Lung (tissue), 12 donors: ENCODE data around the gene IL4R. TPM values are rescaled to one million over a fixed set of nuclear protein-coding genes. Genes with fewer than 3 reads are reported as not detected.

ENCODE experiments used
- ATAC-seq: fragments of 200-7000 bp; cut with Tn5 transposase; one replicate; pipeline ENCODE4 v1.9.1; 2020; ENCODE audit warnings: moderate number of reproducible peaks; ENCODE audit not compliant: insufficient read depth, low FRiP score
- DNase-seq, 3 donors: peaks; one replicate each; pipeline ENCODE4 v3.0.0-alpha.2; 2013 to 2017
- H3K27ac ChIP-seq, 2 donors: one replicate each; pipeline ENCODE4 v1.5.1; 2013; ENCODE audit warnings: mild to moderate bottlenecking in 2 of 2, moderate library complexity in 2 of 2, control low read depth in 1 of 2, inconsistent platforms in 1 of 2, low read depth in 1 of 2, low read length in 1 of 2
- H3K27me3 ChIP-seq, 3 donors: one replicate each; pipeline ENCODE4 v1.5.1; 2013; ENCODE audit warnings: low read length in 2 of 3; ENCODE audit not compliant: control insufficient read depth in 3 of 3, insufficient read depth in 3 of 3
- H3K36me3 ChIP-seq, 4 donors: one replicate each; pipeline ENCODE4 v1.5.1; 2013; ENCODE audit warnings: low read length in 4 of 4, mild to moderate bottlenecking in 1 of 4, moderate library complexity in 1 of 4; ENCODE audit not compliant: control insufficient read depth in 4 of 4, insufficient read depth in 4 of 4
- H3K4me1 ChIP-seq, 5 donors: one replicate each; pipeline ENCODE4 v1.5.1; 2013; ENCODE audit warnings: low read length in 5 of 5, mild to moderate bottlenecking in 2 of 5, moderate library complexity in 1 of 5; ENCODE audit not compliant: control insufficient read depth in 5 of 5, insufficient read depth in 5 of 5
- H3K4me3 ChIP-seq: one replicate; pipeline ENCODE4 v1.5.1; 2013; ENCODE audit warnings: mild to moderate bottlenecking, control low read depth, moderate library complexity
- H3K9ac ChIP-seq, 2 donors: one replicate each; pipeline ENCODE4 v1.5.1; 2013; ENCODE audit warnings: low read length in 2 of 2, control low read depth in 1 of 2; ENCODE audit not compliant: insufficient read depth in 1 of 2
- H3K9me3 ChIP-seq, 4 donors: one replicate each; pipeline ENCODE4 v1.5.1; 2013; ENCODE audit warnings: low read length in 3 of 4, mild to moderate bottlenecking in 1 of 4, moderate library complexity in 1 of 4; ENCODE audit not compliant: control insufficient read depth in 4 of 4, insufficient read depth in 3 of 4
- CTCF ChIP-seq: IDR thresholded peaks from 2 replicates; pipeline ENCODE4 v1.5.1; 2012; ENCODE audit warnings: mild to moderate bottlenecking; ENCODE audit errors: control extremely low read depth, extremely low read depth
- WGBS, 2 donors: extraction: QIAGEN DNeasy Blood & Tissue Kit; methylation state at CpG; one replicate each; pipeline ENCODE4 v1.1.7; 2013; 5-methylcytosine and 5-hydroxymethylcytosine counted together
- polyA plus RNA-seq, 2 donors: library from polyadenylated mRNA; stranded (reverse); fragments of 200-250 nt; gene quantifications; one replicate each; pipeline ENCODE4 v1.2.1, GENCODE V29; 2013
- total RNA-seq, 2 donors: library from RNA; depleted of rRNA in 1 of 2; stranded (reverse); fragments of >200 nt in 1 of 2; gene quantifications; one replicate each; pipeline ENCODE4 v1.2.1, GENCODE V29; 2014 to 2021
- donor health status: control.
- donor health status: control.
- donor health status: Bipolar disorder and iron deficiency.
- donor health status: healthy.
- donor health status: DM: yes; HTN: yes; CAD: no.

The IL4R gene
- total and polyA plus RNA-seq, 4 donors, result 61.3 to 175 (median 114) TPM

DNA sequence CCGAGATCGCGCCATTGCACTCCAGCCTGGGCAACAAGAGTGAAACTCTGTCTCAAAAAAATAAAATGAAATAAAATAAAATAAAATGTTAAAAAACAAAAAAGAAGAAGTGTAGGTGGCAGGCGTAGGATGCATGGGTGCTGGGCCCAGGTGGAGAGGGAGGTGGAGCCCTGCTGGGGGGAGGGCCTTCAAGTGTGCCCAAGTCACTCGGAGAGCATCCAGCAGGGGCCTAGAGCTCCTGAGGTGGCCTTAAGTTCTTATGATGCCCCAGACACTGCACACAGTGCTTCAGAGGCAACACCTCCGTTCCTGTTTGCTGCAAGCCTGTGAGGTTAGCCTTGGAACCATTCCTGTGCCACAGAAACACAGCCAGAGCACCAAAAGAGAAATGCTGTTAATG, 23.2 kb downstream of the IL4R start:
- peaks cover 0 to 12% (median 8%) of the 10 kb centered on the region in 5 donors for H3K4me1 ChIP-seq
- H3K27ac ChIP-seq, result peak overlapping the region in 1 of 2 donors; percentile 54
- ATAC-seq (no peak), DNase-seq (no peak)
- no peak for TF ChIP-seq CTCF
- H3K27me3 ChIP-seq, result no peaks in the 10 kb centered on the region
- H3K9ac ChIP-seq, result no peak overlapping the region
- peaks cover 2 to 43% (median 7%) of the 10 kb centered on the region in 4 donors for H3K36me3 ChIP-seq
- H3K4me3 ChIP-seq, result no peak overlapping the region
- WGBS, 2 donors, result 87 to 88% methylated on average over 6 of the region's 6 CpGs
- H3K9me3 ChIP-seq, result no peaks in the 10 kb centered on the region

- Histone ChIP-seq H3K4me1 (peaks cover 0 to 11% (median 6%) of the 10 kb centered on the region in 5 donors), H3K27me3 (no peaks in the 10 kb centered on the region), H3K9me3 (peaks cover 0 to 2% (median 0%) of the 10 kb centered on the region in 4 donors), H3K36me3 (peaks cover 2 to 50% (median 11%) of the 10 kb centered on the region in 4 donors), H3K9ac (no peak overlapping the region), H3K27ac (no peak overlapping the region), H3K4me3 (no peak overlapping the region)
- DNase-seq (no peak), ATAC-seq (no peak)
- no peak for TF ChIP-seq CTCF
- 97 to 99% methylated on average over 4 of the region's 4 CpGs for WGBS, 2 donors
Observed at GRCh38 chr16:27339180-27339579, 25.4 kb downstream of the IL4R start.

DNA sequence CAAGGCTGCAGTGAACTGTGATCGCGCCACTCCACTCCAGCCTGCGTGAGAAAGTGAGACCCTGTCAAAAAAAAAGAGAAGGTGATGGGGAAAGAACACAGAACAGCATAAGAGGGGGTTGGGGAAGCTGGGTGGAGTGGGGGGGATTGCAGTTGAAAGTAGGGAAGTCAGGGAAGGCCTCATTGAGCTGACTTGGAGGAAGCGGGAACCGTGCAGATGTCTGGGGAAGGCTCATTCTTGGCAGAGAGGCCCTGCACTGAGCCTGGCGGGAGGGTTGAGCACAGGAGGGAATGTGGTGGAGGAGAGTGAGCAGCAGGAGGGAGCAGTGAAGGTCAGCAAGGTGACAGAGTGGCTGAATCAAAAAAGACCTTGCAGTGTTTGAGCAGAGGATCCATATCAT, 26.9 kb downstream of the IL4R start:
- 55 to 73% methylated on average over 6 of the region's 6 CpGs for WGBS, 2 donors
- DNase-seq (no peak), ATAC-seq (no peak)
- TF ChIP-seq CTCF, result no peak
- Histone ChIP-seq H3K36me3 (peaks cover 0 to 54% (median 12%) of the 10 kb centered on the region in 4 donors), H3K27me3 (no peaks in the 10 kb centered on the region), H3K4me1 (peaks cover 0 to 3% (median 0%) of the 10 kb centered on the region in 5 donors), H3K9ac (no peak overlapping the region), H3K9me3 (peaks cover 0 to 2% (median 0%) of the 10 kb centered on the region in 4 donors), H3K27ac (peak overlapping the region in 1 of 2 donors; percentile 42), H3K4me3 (no peak overlapping the region)

DNA sequence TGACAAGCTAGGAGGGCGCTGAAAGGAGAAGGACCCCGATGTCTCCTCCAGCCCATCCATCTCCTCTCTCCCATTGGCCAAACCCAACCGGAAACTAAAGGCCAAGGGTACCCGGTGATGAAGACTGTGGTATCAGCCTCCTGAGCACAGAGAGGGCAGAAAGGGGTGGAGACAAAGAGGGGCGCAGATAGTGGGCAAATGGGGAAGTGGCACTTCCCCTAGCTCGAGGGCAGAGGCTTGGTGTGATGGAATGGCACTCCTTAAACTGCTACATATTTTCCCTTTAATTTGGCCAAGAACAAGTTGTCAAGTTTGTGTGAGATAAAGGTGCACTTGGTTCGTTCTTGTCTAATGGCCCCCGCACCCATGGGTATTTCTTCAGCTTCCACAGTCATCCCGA, 27.8 kb downstream of the IL4R start:
- 59 to 82% methylated on average over 9 of the region's 9 CpGs for WGBS, 2 donors
- H3K36me3 ChIP-seq, result peaks cover 0 to 59% (median 13%) of the 10 kb centered on the region in 4 donors
- no peak for ATAC-seq
- DNase-seq, result no peak
- H3K4me1 ChIP-seq, result peaks cover 0 to 3% (median 0%) of the 10 kb centered on the region in 5 donors
- H3K27me3 ChIP-seq, result no peaks in the 10 kb centered on the region
- no peak overlapping the region for H3K4me3 ChIP-seq
- peak overlapping the region in 1 of 2 donors; percentile 20 for H3K27ac ChIP-seq
- H3K9ac ChIP-seq, result no peak overlapping the region
- no peak for TF ChIP-seq CTCF
- peaks cover 0 to 2% (median 0%) of the 10 kb centered on the region in 4 donors for H3K9me3 ChIP-seq
